Measurements from ENCODE around the gene LPO. TPM values are rescaled to one million over a fixed set of nuclear protein-coding genes. Genes with fewer than 3 reads are reported as not detected.

The LPO gene
- total RNA-seq, 1 experiment from 2014 or later: not detected

DNA sequence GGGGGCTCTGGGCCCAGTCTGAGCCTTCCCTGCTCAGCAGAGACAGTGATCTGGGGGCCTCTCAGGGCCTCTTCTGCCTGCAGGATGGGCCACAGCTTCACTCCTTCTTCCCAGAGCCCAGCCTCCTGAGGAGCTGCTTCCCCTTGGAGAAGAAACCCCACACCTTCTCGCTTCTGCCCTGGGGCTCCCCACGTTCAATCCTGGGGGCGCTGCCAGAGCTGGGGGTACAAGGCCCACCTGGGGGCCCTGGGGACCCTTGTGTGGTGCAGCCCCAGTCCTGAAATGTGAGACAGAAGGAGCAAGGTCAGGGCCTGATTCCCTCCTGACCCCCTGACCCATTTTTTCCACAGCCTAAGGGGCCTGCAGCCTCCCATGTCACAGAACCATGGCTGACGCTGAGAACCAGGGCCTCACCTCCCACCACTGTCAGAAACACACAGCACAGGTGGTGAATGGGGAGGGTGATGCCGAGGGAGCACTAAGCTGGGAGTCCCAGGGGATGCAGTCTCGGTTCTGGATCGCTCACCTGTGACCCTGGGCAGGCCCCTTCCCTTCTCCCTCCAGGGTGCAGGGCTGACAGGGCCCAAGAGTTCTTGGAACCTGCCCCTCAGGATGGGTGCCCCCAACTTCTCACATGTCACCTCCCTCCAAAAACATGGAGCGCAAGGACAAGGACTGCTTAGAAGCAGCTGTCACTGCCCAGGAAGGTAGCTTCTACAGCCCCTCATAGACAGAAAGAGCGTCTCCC is 64.0 kb downstream of the LPO start:
- no peak overlapping the region for H3K4me3 ChIP-seq (ENCODE audit: low read depth in 2 of 2, low read length in 2 of 2)
- intact Hi-C loops (cut with micrococcal nuclease; ENCODE audit: unreplicated experiment): no loop called here
- CTCF ChIA-PET: interaction anchor here (0.6 kb wide), 1 partner anchor 157 kb away, joined by 3 read pairs; no protein-coding TSS in a partner anchor

GRCh38 chr17:58302919-58303585 is 64.7 kb downstream of the LPO start:
- Histone ChIP-seq H3K9me3 (ENCODE audit: control insufficient read depth, insufficient read depth, low read depth, low read length) (no peaks in the 10 kb centered on the region), H3K4me3 (ENCODE audit: low read depth in 2 of 2, low read length in 2 of 2) (no peak overlapping the region), H3K27me3 (ENCODE audit: control insufficient read depth, insufficient read depth, low read length) (no peaks in the 10 kb centered on the region), H3K36me3 (ENCODE audit: control insufficient read depth, insufficient read depth, low read length) (no peaks in the 10 kb centered on the region), H3K27ac (ENCODE audit: low read length) (no peak overlapping the region), H3K4me1 (ENCODE audit: control insufficient read depth, insufficient read depth, low read length) (no peaks in the 10 kb centered on the region)
- no TSS peak for BruUV-seq (replicated peaks)
- DNase-seq (ENCODE audit: low read depth, low spot score) (no peak), ATAC-seq (no peak)
- POLR2A ChIA-PET: interaction anchor here (0.7 kb wide), 1 partner anchor 262 kb away, joined by 3 read pairs; no protein-coding TSS in a partner anchor
- in situ Hi-C loops (cut with HindIII; ENCODE audit: low pct_unique_long_range_greater_than_20kb, low sequenced_read_pairs) (no loop called here), intact Hi-C loops (cut with micrococcal nuclease; ENCODE audit: unreplicated experiment) (no loop called here)
- CTCF ChIA-PET: no interaction called here
- TF ChIP-seq POLR2AphosphoS5 (IDR thresholded peaks at IDR 0.05; ENCODE audit: low read depth, low read length): no peak
- TF ChIP-seq, protein P1, sequence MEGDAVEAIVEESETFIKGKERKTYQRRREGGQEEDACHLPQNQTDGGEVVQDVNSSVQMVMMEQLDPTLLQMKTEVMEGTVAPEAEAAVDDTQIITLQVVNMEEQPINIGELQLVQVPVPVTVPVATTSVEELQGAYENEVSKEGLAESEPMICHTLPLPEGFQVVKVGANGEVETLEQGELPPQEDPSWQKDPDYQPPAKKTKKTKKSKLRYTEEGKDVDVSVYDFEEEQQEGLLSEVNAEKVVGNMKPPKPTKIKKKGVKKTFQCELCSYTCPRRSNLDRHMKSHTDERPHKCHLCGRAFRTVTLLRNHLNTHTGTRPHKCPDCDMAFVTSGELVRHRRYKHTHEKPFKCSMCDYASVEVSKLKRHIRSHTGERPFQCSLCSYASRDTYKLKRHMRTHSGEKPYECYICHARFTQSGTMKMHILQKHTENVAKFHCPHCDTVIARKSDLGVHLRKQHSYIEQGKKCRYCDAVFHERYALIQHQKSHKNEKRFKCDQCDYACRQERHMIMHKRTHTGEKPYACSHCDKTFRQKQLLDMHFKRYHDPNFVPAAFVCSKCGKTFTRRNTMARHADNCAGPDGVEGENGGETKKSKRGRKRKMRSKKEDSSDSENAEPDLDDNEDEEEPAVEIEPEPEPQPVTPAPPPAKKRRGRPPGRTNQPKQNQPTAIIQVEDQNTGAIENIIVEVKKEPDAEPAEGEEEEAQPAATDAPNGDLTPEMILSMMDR (IDR thresholded peaks at IDR 0.05): no peak
- TF ChIP-seq, protein P2, sequence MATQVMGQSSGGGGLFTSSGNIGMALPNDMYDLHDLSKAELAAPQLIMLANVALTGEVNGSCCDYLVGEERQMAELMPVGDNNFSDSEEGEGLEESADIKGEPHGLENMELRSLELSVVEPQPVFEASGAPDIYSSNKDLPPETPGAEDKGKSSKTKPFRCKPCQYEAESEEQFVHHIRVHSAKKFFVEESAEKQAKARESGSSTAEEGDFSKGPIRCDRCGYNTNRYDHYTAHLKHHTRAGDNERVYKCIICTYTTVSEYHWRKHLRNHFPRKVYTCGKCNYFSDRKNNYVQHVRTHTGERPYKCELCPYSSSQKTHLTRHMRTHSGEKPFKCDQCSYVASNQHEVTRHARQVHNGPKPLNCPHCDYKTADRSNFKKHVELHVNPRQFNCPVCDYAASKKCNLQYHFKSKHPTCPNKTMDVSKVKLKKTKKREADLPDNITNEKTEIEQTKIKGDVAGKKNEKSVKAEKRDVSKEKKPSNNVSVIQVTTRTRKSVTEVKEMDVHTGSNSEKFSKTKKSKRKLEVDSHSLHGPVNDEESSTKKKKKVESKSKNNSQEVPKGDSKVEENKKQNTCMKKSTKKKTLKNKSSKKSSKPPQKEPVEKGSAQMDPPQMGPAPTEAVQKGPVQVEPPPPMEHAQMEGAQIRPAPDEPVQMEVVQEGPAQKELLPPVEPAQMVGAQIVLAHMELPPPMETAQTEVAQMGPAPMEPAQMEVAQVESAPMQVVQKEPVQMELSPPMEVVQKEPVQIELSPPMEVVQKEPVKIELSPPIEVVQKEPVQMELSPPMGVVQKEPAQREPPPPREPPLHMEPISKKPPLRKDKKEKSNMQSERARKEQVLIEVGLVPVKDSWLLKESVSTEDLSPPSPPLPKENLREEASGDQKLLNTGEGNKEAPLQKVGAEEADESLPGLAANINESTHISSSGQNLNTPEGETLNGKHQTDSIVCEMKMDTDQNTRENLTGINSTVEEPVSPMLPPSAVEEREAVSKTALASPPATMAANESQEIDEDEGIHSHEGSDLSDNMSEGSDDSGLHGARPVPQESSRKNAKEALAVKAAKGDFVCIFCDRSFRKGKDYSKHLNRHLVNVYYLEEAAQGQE (IDR thresholded peaks at IDR 0.05; ENCODE audit: insufficient read depth in 1 of 2, low read depth in 2 of 2, low read length in 1 of 2): no peak
- TF ChIP-seq SIN3A (IDR thresholded peaks at IDR 0.05; ENCODE audit: borderline replicate concordance, insufficient read depth, low read depth, low read length): no peak
- no peak for TF ChIP-seq TCF7L2 (IDR thresholded peaks at IDR 0.05; ENCODE audit: low read depth, low read length)

More for the DNA sequence above, 64.0 kb downstream of the LPO start:
- Histone ChIP-seq H3K4me1 (ENCODE audit: control insufficient read depth, insufficient read depth, low read length) (no peaks in the 10 kb centered on the region), H3K27ac (ENCODE audit: low read length) (no peak overlapping the region), H3K27me3 (ENCODE audit: control insufficient read depth, insufficient read depth, low read length) (no peaks in the 10 kb centered on the region), H3K9me3 (ENCODE audit: control insufficient read depth, insufficient read depth, low read depth, low read length) (no peaks in the 10 kb centered on the region), H3K36me3 (ENCODE audit: control insufficient read depth, insufficient read depth, low read length) (no peaks in the 10 kb centered on the region)
- TF ChIP-seq, protein P1 (IDR thresholded peaks at IDR 0.05): no peak
- TF ChIP-seq POLR2AphosphoS5 (IDR thresholded peaks at IDR 0.05; ENCODE audit: low read depth, low read length): no peak
- TF ChIP-seq SIN3A (IDR thresholded peaks at IDR 0.05; ENCODE audit: borderline replicate concordance, insufficient read depth, low read depth, low read length): no peak
- TF ChIP-seq TCF7L2 (IDR thresholded peaks at IDR 0.05; ENCODE audit: low read depth, low read length): no peak
- TF ChIP-seq, protein P2 (IDR thresholded peaks at IDR 0.05; ENCODE audit: insufficient read depth in 1 of 2, low read depth in 2 of 2, low read length in 1 of 2): no peak
- in situ Hi-C loops (cut with HindIII; ENCODE audit: low pct_unique_long_range_greater_than_20kb, low sequenced_read_pairs): no loop called here
- POLR2A ChIA-PET: interaction anchor here (0.7 kb wide), 1 partner anchor 262 kb away, joined by 3 read pairs; no protein-coding TSS in a partner anchor
- ATAC-seq (no peak), DNase-seq (ENCODE audit: low read depth, low spot score) (no peak)
- BruUV-seq (replicated peaks): no TSS peak

Data from Panc1 (cell line).